HG03097 (cell line): ENCODE results near the gene SIL1.
"Not testable (repeated sequence)": the region's sequence is repeated elsewhere in the genome, so short reads cannot be mapped to it uniquely, and the experiment has no call there.

Experiments
- ATAC-seq: cut with Tn5 transposase; IDR thresholded peaks from one replicate; pipeline ENCODE4 v1.9.1; 2021; ENCODE audit not compliant: unreplicated experiment, low FRiP score

The SIL1 gene

GRCh38 chr5:139178589-139178917 is 19.6 kb downstream of the SIL1 start:
- ATAC-seq: no peak

- no peak for ATAC-seq
These were observed 20.2 kb downstream of the SIL1 start for GRCh38 chr5:139177809-139178588.

- not testable (repeated sequence) for ATAC-seq
These were observed 20.9 kb downstream of the SIL1 start for GRCh38 chr5:139177281-139177680.

- ATAC-seq: not testable (repeated sequence)
These were observed 23.8 kb downstream of the SIL1 start for GRCh38 chr5:139174382-139174781.

GRCh38 chr5:139171779-139172404 is 26.3 kb downstream of the SIL1 start:
- no peak for ATAC-seq

- no peak for ATAC-seq
These were observed 30.0 kb downstream of the SIL1 start for GRCh38 chr5:139167952-139168720.

GRCh38 chr5:139167533-139167932 is 30.6 kb downstream of the SIL1 start:
- no peak for ATAC-seq

- no peak for ATAC-seq
These were observed 31.1 kb downstream of the SIL1 start for GRCh38 chr5:139167063-139167462.

GRCh38 chr5:139164897-139165296 is 33.3 kb downstream of the SIL1 start:
- ATAC-seq: not testable (repeated sequence)

GRCh38 chr5:139164020-139164419 is 34.1 kb downstream of the SIL1 start:
- no peak for ATAC-seq

GRCh38 chr5:139162448-139162847 is 35.7 kb downstream of the SIL1 start:
- no peak for ATAC-seq

GRCh38 chr5:139158791-139159190 is 39.4 kb downstream of the SIL1 start:
- no peak for ATAC-seq

- no peak for ATAC-seq
These were observed 40.6 kb downstream of the SIL1 start for GRCh38 chr5:139157556-139157955.

GRCh38 chr5:139156814-139157213 is 41.4 kb downstream of the SIL1 start:
- ATAC-seq: no peak

- ATAC-seq: no peak
These were observed 42.8 kb downstream of the SIL1 start for GRCh38 chr5:139155333-139155732.

- ATAC-seq: no peak
These were observed 46.3 kb downstream of the SIL1 start for GRCh38 chr5:139151902-139152301.

GRCh38 chr5:139150367-139150999 is 47.7 kb downstream of the SIL1 start:
- ATAC-seq: no peak

GRCh38 chr5:139149477-139150199 is 48.5 kb downstream of the SIL1 start:
- no peak for ATAC-seq

- no peak for ATAC-seq
These were observed 49.2 kb downstream of the SIL1 start for GRCh38 chr5:139148986-139149385.

GRCh38 chr5:139148306-139148705 is 49.9 kb downstream of the SIL1 start:
- ATAC-seq: no peak
